ENCODE measurements around the gene USP36. TPM values are rescaled to one million over a fixed set of nuclear protein-coding genes. Genes with fewer than 3 reads are reported as not detected.

Gene USP36
- total RNA-seq, 4 donors from 2014 or later, result 26.6 to 44.0 (median 34.6) TPM

DNA sequence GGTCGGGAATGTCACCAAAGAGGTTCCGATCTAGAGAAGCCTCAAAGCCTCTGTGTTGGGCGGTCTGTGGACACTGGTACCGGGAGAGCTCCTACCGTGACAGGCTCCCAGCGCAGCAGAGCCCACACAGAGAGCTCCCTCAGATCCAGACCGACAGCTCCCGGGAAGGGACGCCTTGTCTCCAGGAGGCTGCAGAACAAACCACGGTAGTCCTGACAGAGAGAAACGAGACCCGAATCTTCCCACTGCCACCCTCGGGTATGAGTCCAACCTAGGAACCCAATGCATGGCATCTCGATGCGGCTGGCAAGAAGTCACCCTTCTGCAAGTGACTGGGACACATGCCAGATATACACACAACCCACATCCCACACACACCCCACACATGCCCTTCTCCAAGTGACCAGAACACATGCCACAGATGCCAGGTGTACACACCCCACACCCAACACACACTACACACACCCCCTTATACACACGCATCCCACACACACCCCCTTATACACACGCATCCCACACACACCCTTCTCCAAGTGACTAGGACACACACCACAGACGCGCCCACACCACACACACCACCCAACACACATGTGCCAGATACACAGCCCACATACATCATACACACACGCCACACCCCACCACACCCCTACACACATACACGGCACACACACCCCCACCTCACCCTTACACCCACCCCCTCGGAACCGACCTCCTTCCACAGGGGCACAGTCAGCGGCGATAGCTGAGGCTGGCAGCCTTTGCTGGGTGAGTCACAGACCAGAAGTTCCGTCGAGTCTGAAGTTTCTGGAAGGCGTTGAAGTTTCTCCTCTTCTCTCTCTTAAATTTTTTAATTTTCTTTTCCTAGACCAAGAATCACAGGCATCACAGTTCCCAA, 42.7 kb downstream of the USP36 start:
- H3K27ac ChIP-seq, result no peak overlapping the region
- TF ChIP-seq, protein P1, sequence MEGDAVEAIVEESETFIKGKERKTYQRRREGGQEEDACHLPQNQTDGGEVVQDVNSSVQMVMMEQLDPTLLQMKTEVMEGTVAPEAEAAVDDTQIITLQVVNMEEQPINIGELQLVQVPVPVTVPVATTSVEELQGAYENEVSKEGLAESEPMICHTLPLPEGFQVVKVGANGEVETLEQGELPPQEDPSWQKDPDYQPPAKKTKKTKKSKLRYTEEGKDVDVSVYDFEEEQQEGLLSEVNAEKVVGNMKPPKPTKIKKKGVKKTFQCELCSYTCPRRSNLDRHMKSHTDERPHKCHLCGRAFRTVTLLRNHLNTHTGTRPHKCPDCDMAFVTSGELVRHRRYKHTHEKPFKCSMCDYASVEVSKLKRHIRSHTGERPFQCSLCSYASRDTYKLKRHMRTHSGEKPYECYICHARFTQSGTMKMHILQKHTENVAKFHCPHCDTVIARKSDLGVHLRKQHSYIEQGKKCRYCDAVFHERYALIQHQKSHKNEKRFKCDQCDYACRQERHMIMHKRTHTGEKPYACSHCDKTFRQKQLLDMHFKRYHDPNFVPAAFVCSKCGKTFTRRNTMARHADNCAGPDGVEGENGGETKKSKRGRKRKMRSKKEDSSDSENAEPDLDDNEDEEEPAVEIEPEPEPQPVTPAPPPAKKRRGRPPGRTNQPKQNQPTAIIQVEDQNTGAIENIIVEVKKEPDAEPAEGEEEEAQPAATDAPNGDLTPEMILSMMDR (IDR thresholded peaks at IDR 0.05), result no peak
- TF ChIP-seq EP300 (IDR thresholded peaks at IDR 0.05) (no peak), POLR2A (IDR thresholded peaks at IDR 0.05) (no peak), POLR2AphosphoS5 (IDR thresholded peaks at IDR 0.05) (no peak)
- H3K4me1 ChIP-seq, result peaks cover 0 to 6% (median 0%) of the 10 kb centered on the region in 3 donors
- H3K9me3 ChIP-seq, result no peaks in the 10 kb centered on the region
- no peaks in the 10 kb centered on the region for H3K27me3 ChIP-seq
- 69 to 76% methylated on average over 11 to 17 of the region's 28 CpGs for WGBS, 2 donors (ENCODE audit: low coverage in 1 of 2)
- H3K36me3 ChIP-seq, result peaks cover 0 to 97% of the 10 kb centered on the region in 2 donors
- ATAC-seq, result no peak
- H3K4me3 ChIP-seq, result no peak overlapping the region

DNA sequence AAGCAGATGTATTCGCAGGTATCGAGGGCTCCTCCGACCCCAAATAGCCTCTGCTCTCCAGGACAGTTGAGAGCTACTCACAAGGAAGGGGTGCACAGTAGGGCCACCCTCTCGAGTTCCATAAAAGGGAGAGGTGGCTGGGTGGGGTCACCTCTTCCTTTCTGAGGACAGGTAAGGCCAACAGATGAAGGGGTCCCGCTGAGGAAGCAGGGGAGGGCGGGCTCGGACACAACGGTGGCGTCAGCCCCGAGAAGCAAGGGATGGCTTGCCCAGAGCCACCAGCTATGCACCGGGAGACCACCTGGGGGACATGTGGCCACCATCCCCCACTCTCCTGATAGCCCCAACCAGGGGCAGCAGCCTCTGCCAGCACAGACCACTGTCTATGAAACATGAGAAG, 43.4 kb downstream of the USP36 start:
- Histone ChIP-seq H3K4me3 (no peak overlapping the region), H3K9me3 (no peaks in the 10 kb centered on the region), H3K4me1 (peaks cover 0 to 11% (median 0%) of the 10 kb centered on the region in 3 donors), H3K27ac (no peak overlapping the region), H3K27me3 (no peaks in the 10 kb centered on the region), H3K36me3 (peaks cover 0 to 91% of the 10 kb centered on the region in 2 donors)
- 88 to 95% methylated on average over 3 to 8 of the region's 11 CpGs for WGBS, 2 donors (ENCODE audit: low coverage in 1 of 2)
- TF ChIP-seq POLR2AphosphoS5 (IDR thresholded peaks at IDR 0.05) (no peak), POLR2A (IDR thresholded peaks at IDR 0.05) (no peak), EP300 (IDR thresholded peaks at IDR 0.05) (no peak)
- TF ChIP-seq, protein P1 (IDR thresholded peaks at IDR 0.05), result no peak
- ATAC-seq, result no peak

DNA sequence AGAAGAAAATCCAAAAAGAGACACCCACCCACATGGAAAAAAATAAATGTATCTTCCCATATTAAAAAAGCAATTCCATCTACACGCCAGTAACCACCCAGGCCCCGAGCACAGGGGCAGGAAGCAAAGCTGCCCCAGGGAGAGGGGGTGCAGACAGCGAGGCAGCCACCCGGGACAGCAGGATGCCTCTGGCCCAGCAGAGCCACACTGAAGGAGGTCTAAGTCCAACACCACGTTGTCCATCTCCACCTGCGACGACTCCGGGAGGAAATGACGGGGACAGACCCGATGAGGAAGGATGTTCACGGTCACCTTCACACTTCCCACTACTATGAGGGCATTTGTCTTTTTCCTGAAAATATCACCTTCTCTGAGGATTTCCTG, 44.1 kb downstream of the USP36 start:
- no peak overlapping the region for H3K27ac ChIP-seq
- peaks cover 0 to 84% of the 10 kb centered on the region in 2 donors for H3K36me3 ChIP-seq
- TF ChIP-seq EP300 (IDR thresholded peaks at IDR 0.05) (no peak), POLR2A (IDR thresholded peaks at IDR 0.05) (no peak), POLR2AphosphoS5 (IDR thresholded peaks at IDR 0.05) (no peak)
- TF ChIP-seq, protein P1 (IDR thresholded peaks at IDR 0.05), result no peak
- no peak for ATAC-seq
- H3K27me3 ChIP-seq, result no peaks in the 10 kb centered on the region
- no peak overlapping the region for H3K4me3 ChIP-seq
- 79 to 80% methylated on average over 11 of the region's 11 CpGs for WGBS, 2 donors (ENCODE audit: low coverage in 1 of 2)
- H3K4me1 ChIP-seq, result peaks cover 0 to 18% (median 6%) of the 10 kb centered on the region in 3 donors
- no peaks in the 10 kb centered on the region for H3K9me3 ChIP-seq

DNA sequence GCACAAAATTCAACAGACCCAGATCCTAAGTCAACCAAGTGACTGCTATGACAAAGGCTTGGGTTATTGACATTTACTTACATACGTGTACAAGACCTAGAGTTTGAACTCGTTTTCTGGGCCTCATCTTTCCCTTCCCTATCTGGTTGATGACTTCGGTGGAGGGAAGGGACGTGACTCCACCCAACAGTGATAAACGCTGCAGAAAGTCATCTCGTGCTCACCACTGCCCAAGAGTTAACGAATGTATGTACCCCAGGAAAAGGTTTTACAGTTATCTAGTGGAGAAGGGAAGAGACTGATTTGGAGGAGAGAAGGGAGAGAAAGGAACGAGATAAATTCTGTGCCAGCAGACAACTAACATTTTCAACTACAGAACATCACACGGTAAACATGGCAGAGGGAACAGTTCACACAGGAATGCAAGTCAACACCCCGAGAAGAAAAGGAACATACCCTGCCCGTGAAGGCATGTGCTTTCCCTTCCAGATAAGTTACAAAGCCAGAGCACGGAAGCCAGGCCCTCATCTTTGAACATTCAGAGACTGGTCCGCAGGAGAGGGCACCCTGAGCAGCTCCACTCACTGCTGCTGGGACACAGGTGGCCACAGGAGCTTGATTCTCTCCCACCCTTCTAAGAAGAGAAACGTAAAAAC, 44.6 kb downstream of the USP36 start:
- Histone ChIP-seq H3K4me3 (no peak overlapping the region), H3K27me3 (no peaks in the 10 kb centered on the region), H3K9me3 (no peaks in the 10 kb centered on the region), H3K27ac (no peak overlapping the region), H3K36me3 (peaks cover 0 to 78% of the 10 kb centered on the region in 2 donors), H3K4me1 (peaks cover 0 to 24% (median 11%) of the 10 kb centered on the region in 3 donors)
- TF ChIP-seq POLR2AphosphoS5 (IDR thresholded peaks at IDR 0.05) (no peak), POLR2A (IDR thresholded peaks at IDR 0.05) (no peak), EP300 (IDR thresholded peaks at IDR 0.05) (no peak)
- TF ChIP-seq, protein P1 (IDR thresholded peaks at IDR 0.05), result no peak
- 71 to 93% methylated on average over 3 to 12 of the region's 14 CpGs for WGBS, 2 donors (ENCODE audit: low coverage in 1 of 2)
- ATAC-seq, result no peak
